ENCODE data around the gene PLP2.

PLP2 gene

GRCh38 chrX:49209434-49210251 is 37.9 kb downstream of the PLP2 start:
- no peak for DNase-seq (ENCODE audit: low read depth)

GRCh38 chrX:49210406-49210805 is 38.7 kb downstream of the PLP2 start:
- DNase-seq (ENCODE audit: low read depth): no peak

- DNase-seq (ENCODE audit: low read depth): no peak
Measured at GRCh38 chrX:49211074-49211473, 39.4 kb downstream of the PLP2 start.

- no peak for DNase-seq (ENCODE audit: low read depth)
Measured at GRCh38 chrX:49212209-49212608, 40.5 kb downstream of the PLP2 start.

GRCh38 chrX:49212861-49213260 is 41.2 kb downstream of the PLP2 start:
- no peak for DNase-seq (ENCODE audit: low read depth)

GRCh38 chrX:49214416-49214815 is 42.7 kb downstream of the PLP2 start:
- DNase-seq (ENCODE audit: low read depth): no peak

GRCh38 chrX:49214996-49215526 is 43.4 kb downstream of the PLP2 start:
- no peak for DNase-seq (ENCODE audit: low read depth)

- no peak for DNase-seq (ENCODE audit: low read depth)
Measured at GRCh38 chrX:49220100-49220499, 48.4 kb downstream of the PLP2 start.

- DNase-seq (ENCODE audit: low read depth): no peak
Measured at GRCh38 chrX:49221868-49222267, 50.2 kb downstream of the PLP2 start.

Measured in stimulated activated CD8-positive, alpha-beta memory T cell treated with anti-CD3 and anti-CD28 coated beads, Interleukin-12 subunit alpha, Interleukin-12 subunit beta, amount 100 ng/mL, for 4 hours (primary cell).